HG02981 (cell line): Measurements from ENCODE around the gene SLX4IP.

Experiments
- ATAC-seq: cut with Tn5 transposase; IDR thresholded peaks from one replicate; pipeline ENCODE4 v1.9.1; 2021; ENCODE audit warnings: mild to moderate bottlenecking, moderate library complexity; ENCODE audit not compliant: unreplicated experiment

Gene SLX4IP

GRCh38 chr20:10519361-10520046, 84.4 kb downstream of the SLX4IP start:
- peak; percentile 71 for ATAC-seq

GRCh38 chr20:10520528-10520927, 85.4 kb downstream of the SLX4IP start:
- no peak for ATAC-seq

- no peak for ATAC-seq
Measured at GRCh38 chr20:10521068-10521831, 86.1 kb downstream of the SLX4IP start.

GRCh38 chr20:10521836-10522235, 86.7 kb downstream of the SLX4IP start:
- ATAC-seq: no peak

- no peak for ATAC-seq
Measured at GRCh38 chr20:10522328-10522727, 87.2 kb downstream of the SLX4IP start.

- no peak for ATAC-seq
Measured at GRCh38 chr20:10523443-10523842, 88.3 kb downstream of the SLX4IP start.

- ATAC-seq: no peak
Measured at GRCh38 chr20:10524034-10524476, 89.0 kb downstream of the SLX4IP start.

- no peak for ATAC-seq
Measured at GRCh38 chr20:10524643-10525042, 89.5 kb downstream of the SLX4IP start.

- no peak for ATAC-seq
Measured at GRCh38 chr20:10527781-10528180, 92.7 kb downstream of the SLX4IP start.

- no peak for ATAC-seq
Measured at GRCh38 chr20:10530883-10531282, 95.8 kb downstream of the SLX4IP start.

- ATAC-seq: no peak
Measured at GRCh38 chr20:10531848-10532247, 96.7 kb downstream of the SLX4IP start.

GRCh38 chr20:10532361-10532760, 97.3 kb downstream of the SLX4IP start:
- no peak for ATAC-seq

GRCh38 chr20:10536531-10536930, 101.4 kb downstream of the SLX4IP start:
- no peak for ATAC-seq

GRCh38 chr20:10537850-10538480, 102.9 kb downstream of the SLX4IP start:
- ATAC-seq: no peak

- no peak for ATAC-seq
Measured at GRCh38 chr20:10538768-10539167, 103.7 kb downstream of the SLX4IP start.

- no peak for ATAC-seq
Measured at GRCh38 chr20:10539818-10540553, 104.9 kb downstream of the SLX4IP start.

- ATAC-seq: no peak
Measured at GRCh38 chr20:10540636-10541493, 105.8 kb downstream of the SLX4IP start.

GRCh38 chr20:10541668-10542411, 106.7 kb downstream of the SLX4IP start:
- no peak for ATAC-seq

- ATAC-seq: no peak
Measured at GRCh38 chr20:10542442-10542841, 107.3 kb downstream of the SLX4IP start.

- ATAC-seq: no peak
Measured at GRCh38 chr20:10543480-10543879, 108.4 kb downstream of the SLX4IP start.
